Activated naive CD4-positive, alpha-beta T cell treated with anti-CD3 and anti-CD28 coated beads, Interleukin-2, amount 50 U/mL, for 72 hours (primary cell): ENCODE measurements around the gene RIMBP2. TPM values are rescaled to one million over a fixed set of nuclear protein-coding genes. Genes with fewer than 3 reads are reported as not detected.
A peak's percentile ranks its signal among the peaks of the same experiment; 100 is the strongest.

Experiments used
- ATAC-seq, 2 donors: fragments of 150-1000 bp; cut with Tn5 transposase; 2 replicates each; pipeline ENCODE4 v1.10.0; 2021; ENCODE audit warnings: mild to moderate bottlenecking in 2 of 2, moderate library complexity in 2 of 2
- DNase-seq, 2 donors: peaks; one replicate each; pipeline ENCODE4 v3.0.0; 2021 to 2022; ENCODE audit warnings: low spot score in 2 of 2
- H3K27ac Mint-ChIP-seq, 2 donors: one replicate each; pipeline ENCODE4 v1.8.0; 2022; ENCODE audit warnings: mild to moderate bottlenecking in 2 of 2, mixed read lengths in 2 of 2
- H3K36me3 Mint-ChIP-seq, 2 donors: one replicate each; pipeline ENCODE4 v1.8.0; 2022; ENCODE audit warnings: mixed read lengths in 2 of 2
- H3K9me3 Mint-ChIP-seq, 2 donors: one replicate each; pipeline ENCODE4 v1.8.0; 2022; ENCODE audit warnings: mixed read lengths in 2 of 2
- total RNA-seq, 2 donors: library from RNA; stranded (reverse); gene quantifications; one replicate each; pipeline ENCODE4 v1.2.3, GENCODE V29; 2022

Gene RIMBP2
- total RNA-seq, 2 donors from 2014 or later = not detected

GRCh38 chr12:130497321-130497720, 218.8 kb downstream of the RIMBP2 start:
- peak overlapping the region in 1 of 2 donors; percentile 13 for H3K27ac Mint-ChIP-seq
- no peak for ATAC-seq
- peaks cover 0 to 5% of the 10 kb centered on the region in 2 donors for H3K9me3 Mint-ChIP-seq
- DNase-seq = no peak
- H3K36me3 Mint-ChIP-seq = no peaks in the 10 kb centered on the region

- peaks cover 0 to 5% of the 10 kb centered on the region in 2 donors for H3K9me3 Mint-ChIP-seq
- DNase-seq (no peak), ATAC-seq (no peak)
- H3K36me3 Mint-ChIP-seq = no peaks in the 10 kb centered on the region
- H3K27ac Mint-ChIP-seq = no peak overlapping the region
Observed at GRCh38 chr12:130496516-130497120, 219.5 kb downstream of the RIMBP2 start.

GRCh38 chr12:130495156-130495555, 220.9 kb downstream of the RIMBP2 start:
- peaks cover 0 to 5% of the 10 kb centered on the region in 2 donors for H3K9me3 Mint-ChIP-seq
- no peak overlapping the region for H3K27ac Mint-ChIP-seq
- ATAC-seq = no peak
- no peaks in the 10 kb centered on the region for H3K36me3 Mint-ChIP-seq
- no peak for DNase-seq

GRCh38 chr12:130494736-130495135, 221.4 kb downstream of the RIMBP2 start:
- DNase-seq = no peak
- ATAC-seq = no peak
- Mint-ChIP-seq H3K27ac (no peak overlapping the region), H3K36me3 (no peaks in the 10 kb centered on the region), H3K9me3 (peaks cover 0 to 4% of the 10 kb centered on the region in 2 donors)

- no peaks in the 10 kb centered on the region for H3K9me3 Mint-ChIP-seq
- ATAC-seq = no peak
Observed at GRCh38 chr12:130493951-130494350, 222.1 kb downstream of the RIMBP2 start.

GRCh38 chr12:130491421-130492357, 224.4 kb downstream of the RIMBP2 start:
- ATAC-seq (no peak), DNase-seq (no peak)
- H3K36me3 Mint-ChIP-seq = no peaks in the 10 kb centered on the region
- peak overlapping the region in 1 of 2 donors; percentile 61 for H3K27ac Mint-ChIP-seq
- H3K9me3 Mint-ChIP-seq = no peaks in the 10 kb centered on the region

More at GRCh38 chr12:130493951-130494350, 222.1 kb downstream of the RIMBP2 start:
- no peak for DNase-seq
- Mint-ChIP-seq H3K36me3 (no peaks in the 10 kb centered on the region), H3K27ac (no peak overlapping the region)

- no peaks in the 10 kb centered on the region for H3K36me3 Mint-ChIP-seq
- ATAC-seq (no peak), DNase-seq (no peak)
Observed at GRCh38 chr12:130490674-130491073, 225.4 kb downstream of the RIMBP2 start.

GRCh38 chr12:130489293-130489692, 226.8 kb downstream of the RIMBP2 start:
- ATAC-seq (no peak), DNase-seq (no peak)
- Mint-ChIP-seq H3K9me3 (no peaks in the 10 kb centered on the region), H3K36me3 (no peaks in the 10 kb centered on the region), H3K27ac (no peak overlapping the region)

More at GRCh38 chr12:130490674-130491073, 225.4 kb downstream of the RIMBP2 start:
- Mint-ChIP-seq H3K27ac (no peak overlapping the region), H3K9me3 (no peaks in the 10 kb centered on the region)

GRCh38 chr12:130488358-130488710, 227.8 kb downstream of the RIMBP2 start:
- ATAC-seq (no peak), DNase-seq (no peak)
- Mint-ChIP-seq H3K9me3 (no peaks in the 10 kb centered on the region), H3K27ac (no peak overlapping the region), H3K36me3 (no peaks in the 10 kb centered on the region)

- ATAC-seq (no peak), DNase-seq (no peak)
- H3K36me3 Mint-ChIP-seq = no peaks in the 10 kb centered on the region
- H3K27ac Mint-ChIP-seq = no peak overlapping the region
- no peaks in the 10 kb centered on the region for H3K9me3 Mint-ChIP-seq
Observed at GRCh38 chr12:130487636-130488357, 228.3 kb downstream of the RIMBP2 start.

- Mint-ChIP-seq H3K36me3 (no peaks in the 10 kb centered on the region), H3K27ac (no peak overlapping the region), H3K9me3 (no peaks in the 10 kb centered on the region)
- no peak for DNase-seq
- ATAC-seq = no peak
Observed at GRCh38 chr12:130486891-130487416, 229.1 kb downstream of the RIMBP2 start.

GRCh38 chr12:130486146-130486435, 230.0 kb downstream of the RIMBP2 start:
- no peak for DNase-seq
- Mint-ChIP-seq H3K36me3 (no peaks in the 10 kb centered on the region), H3K27ac (no peak overlapping the region), H3K9me3 (no peaks in the 10 kb centered on the region)
- ATAC-seq = no peak

GRCh38 chr12:130485291-130486145, 230.6 kb downstream of the RIMBP2 start:
- DNase-seq (no peak), ATAC-seq (no peak)
- H3K9me3 Mint-ChIP-seq = no peaks in the 10 kb centered on the region

GRCh38 chr12:130484221-130484620, 231.9 kb downstream of the RIMBP2 start:
- no peak for ATAC-seq
- Mint-ChIP-seq H3K36me3 (no peaks in the 10 kb centered on the region), H3K27ac (no peak overlapping the region), H3K9me3 (no peaks in the 10 kb centered on the region)
- no peak for DNase-seq

More at GRCh38 chr12:130485291-130486145, 230.6 kb downstream of the RIMBP2 start:
- Mint-ChIP-seq H3K36me3 (no peaks in the 10 kb centered on the region), H3K27ac (no peak overlapping the region)

- ATAC-seq (no peak), DNase-seq (no peak)
- Mint-ChIP-seq H3K36me3 (no peaks in the 10 kb centered on the region), H3K27ac (no peak overlapping the region), H3K9me3 (no peaks in the 10 kb centered on the region)
Observed at GRCh38 chr12:130483616-130484180, 232.4 kb downstream of the RIMBP2 start.

- DNase-seq = no peak
- Mint-ChIP-seq H3K9me3 (no peaks in the 10 kb centered on the region), H3K27ac (no peak overlapping the region), H3K36me3 (no peaks in the 10 kb centered on the region)
- ATAC-seq = no peak
Observed at GRCh38 chr12:130482448-130482847, 233.7 kb downstream of the RIMBP2 start.
